ENCODE data around the gene ARID4B.

The ARID4B gene

DNA sequence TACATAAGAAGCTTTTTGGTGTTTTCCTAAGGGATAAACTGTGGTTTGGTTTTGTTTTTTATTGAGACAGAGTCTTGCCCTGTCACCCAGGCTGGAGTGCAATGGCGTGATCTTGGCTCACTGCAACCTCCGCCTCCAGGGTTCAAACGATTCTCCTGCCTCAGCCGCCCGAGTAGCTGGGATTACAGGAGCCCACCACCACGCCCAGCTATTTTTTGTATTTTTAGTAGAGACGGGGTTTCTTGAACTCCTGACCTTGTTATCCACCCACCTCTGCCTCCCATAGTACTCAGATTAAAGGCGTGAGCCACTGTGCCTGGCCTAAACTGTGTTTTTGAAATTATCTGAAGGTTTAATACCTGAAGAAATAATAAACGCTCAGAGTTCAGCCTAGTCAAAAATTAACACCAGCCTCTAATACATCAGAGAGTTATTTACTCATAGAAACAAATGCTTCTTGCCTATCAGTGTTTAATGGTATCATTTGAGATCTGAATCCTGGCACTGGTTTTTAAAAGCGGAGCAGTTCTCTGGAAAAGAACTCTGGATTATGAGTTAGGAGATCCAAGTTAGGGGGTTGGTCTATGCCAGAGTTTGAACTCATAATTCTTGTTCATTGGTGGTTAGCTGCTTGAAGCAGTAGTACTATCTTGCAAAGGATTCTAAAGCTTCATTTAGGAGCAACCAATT is 28.7 kb downstream of the ARID4B start:
- Histone ChIP-seq H3K4me2 (ENCODE audit: insufficient read depth, low read length) (peak overlapping the region; percentile 48), H3K9me3 (ENCODE audit: insufficient read depth, low read length, severe bottlenecking) (peaks cover 11% of the 10 kb centered on the region), H3K27me3 (ENCODE audit: insufficient read depth, low read length, poor library complexity) (no peaks in the 10 kb centered on the region), H3K4me1 (ENCODE audit: insufficient read depth, low read length) (peaks cover 89% of the 10 kb centered on the region), H3K27ac (ENCODE audit: low read length) (peak overlapping the region; percentile 77), H3K36me3 (ENCODE audit: insufficient read depth, low read length) (peaks cover 11% of the 10 kb centered on the region), H3K79me2 (ENCODE audit: insufficient read depth, low read length) (peaks cover 95% of the 10 kb centered on the region), H2AFZ (ENCODE audit: low read depth, low read length) (no peak overlapping the region), H4K20me1 (ENCODE audit: insufficient read depth, low read length) (peaks cover 10% of the 10 kb centered on the region), H3K9ac (ENCODE audit: low read depth, low read length) (peak overlapping the region; percentile 29), H3K4me3 (ENCODE audit: low read depth in 1 of 2, low read length in 2 of 2) (peak overlapping the region in 1 of 2 experiments; percentile 4; a peak in 1 of 4 replicates)
- DNase-seq (no peak), ATAC-seq (ENCODE audit: insufficient read depth, low read depth) (peak; percentile 6; the same call in 2 of the 3 replicates)
- TF ChIP-seq EZH2 (IDR thresholded peaks at IDR 0.05; ENCODE audit: borderline replicate concordance, low read depth, low read length, severe bottlenecking), result no peak
- TF ChIP-seq CTCF (IDR thresholded peaks at IDR 0.05; ENCODE audit: borderline replicate concordance, extremely low read depth, low read length, poor library complexity, severe bottlenecking), result no peak

DNA sequence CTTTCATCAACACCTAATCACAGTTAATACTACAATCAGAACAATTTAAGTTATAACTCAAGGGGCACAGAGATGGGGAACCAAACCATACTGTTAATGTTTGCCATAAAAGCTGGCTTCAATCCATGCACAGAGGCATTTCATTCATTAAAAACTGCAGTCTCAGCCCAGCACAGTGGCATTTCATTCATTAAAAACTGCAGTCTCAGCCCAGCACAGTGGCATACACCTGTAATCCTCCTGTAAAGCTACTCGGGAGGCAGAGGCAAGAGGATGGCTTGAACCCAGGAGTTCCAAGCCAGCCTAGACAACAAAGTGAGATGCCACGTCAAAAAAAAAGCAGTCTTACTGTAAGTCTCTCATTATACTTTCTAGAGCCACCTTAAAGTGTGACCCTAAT is 29.2 kb downstream of the ARID4B start:
- Histone ChIP-seq H4K20me1 (ENCODE audit: insufficient read depth, low read length) (peaks cover 4% of the 10 kb centered on the region; the same call in 1 of the 2 replicates), H3K27me3 (ENCODE audit: insufficient read depth, low read length, poor library complexity) (no peaks in the 10 kb centered on the region), H3K4me2 (ENCODE audit: insufficient read depth, low read length) (peak overlapping the region; percentile 48), H3K9ac (ENCODE audit: low read depth, low read length) (peak overlapping the region; percentile 29), H3K27ac (ENCODE audit: low read length) (peak overlapping the region; percentile 77), H3K4me3 (ENCODE audit: low read depth in 1 of 2, low read length in 2 of 2) (peak overlapping the region in 1 of 2 experiments; percentile 4; a peak in 2 of 4 replicates), H3K79me2 (ENCODE audit: insufficient read depth, low read length) (peaks cover 95% of the 10 kb centered on the region), H3K36me3 (ENCODE audit: insufficient read depth, low read length) (peaks cover 7% of the 10 kb centered on the region; the same call in 1 of the 2 replicates), H2AFZ (ENCODE audit: low read depth, low read length) (no peak overlapping the region), H3K4me1 (ENCODE audit: insufficient read depth, low read length) (peaks cover 85% of the 10 kb centered on the region), H3K9me3 (ENCODE audit: insufficient read depth, low read length, severe bottlenecking) (peaks cover 11% of the 10 kb centered on the region)
- TF ChIP-seq EZH2 (IDR thresholded peaks at IDR 0.05; ENCODE audit: borderline replicate concordance, low read depth, low read length, severe bottlenecking), result no peak
- TF ChIP-seq CTCF (IDR thresholded peaks at IDR 0.05; ENCODE audit: borderline replicate concordance, extremely low read depth, low read length, poor library complexity, severe bottlenecking), result no peak
- peak; percentile 41 for DNase-seq
- ATAC-seq (ENCODE audit: insufficient read depth, low read depth), result peak; percentile 49

DNA sequence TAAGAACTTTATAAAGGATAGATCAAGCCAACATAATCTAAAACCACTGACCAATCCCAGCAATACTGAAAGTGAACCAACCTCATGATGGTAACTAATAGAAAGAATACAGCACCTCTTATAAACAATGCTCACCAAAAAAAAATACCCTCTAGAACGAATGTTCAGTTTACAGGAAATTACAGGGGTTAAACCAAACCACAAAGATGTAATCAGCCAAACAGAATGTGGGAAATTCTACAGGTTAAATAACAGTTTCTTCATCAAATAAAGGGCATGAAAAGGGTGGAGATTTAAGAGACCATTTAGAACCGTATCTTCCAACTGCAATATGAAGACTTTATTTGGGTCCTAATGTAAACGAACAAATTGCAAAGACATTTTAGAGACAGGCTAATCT is 30.4 kb downstream of the ARID4B start:
- peak overlapping the region; percentile 12; the same call in 1 of the 2 replicates for H2AFZ ChIP-seq (ENCODE audit: low read depth, low read length)
- H3K9ac ChIP-seq (ENCODE audit: low read depth, low read length), result peak overlapping the region; percentile 56
- H3K4me1 ChIP-seq (ENCODE audit: insufficient read depth, low read length), result peaks cover 82% of the 10 kb centered on the region
- H3K27ac ChIP-seq (ENCODE audit: low read length), result peak overlapping the region; percentile 93
- H3K4me3 ChIP-seq (ENCODE audit: low read depth in 1 of 2, low read length in 2 of 2), result peak overlapping the region; percentile 2 to 47; a peak in 3 of 4 replicates
- ATAC-seq (ENCODE audit: insufficient read depth, low read depth) (peak; percentile 87), DNase-seq (no peak)
- H3K4me2 ChIP-seq (ENCODE audit: insufficient read depth, low read length), result peak overlapping the region; percentile 68
- H3K9me3 ChIP-seq (ENCODE audit: insufficient read depth, low read length, severe bottlenecking), result peaks cover 11% of the 10 kb centered on the region
- H4K20me1 ChIP-seq (ENCODE audit: insufficient read depth, low read length), result no peaks in the 10 kb centered on the region; the same call in 1 of the 2 replicates
- H3K79me2 ChIP-seq (ENCODE audit: insufficient read depth, low read length), result peaks cover 95% of the 10 kb centered on the region
- 0 out of 2 replicates have a peak, but pooled peaks cover 3% of the 10 kb centered on the region for H3K36me3 ChIP-seq (ENCODE audit: insufficient read depth, low read length)
- TF ChIP-seq CTCF (IDR thresholded peaks at IDR 0.05; ENCODE audit: borderline replicate concordance, extremely low read depth, low read length, poor library complexity, severe bottlenecking) (no peak), EZH2 (IDR thresholded peaks at IDR 0.05; ENCODE audit: borderline replicate concordance, low read depth, low read length, severe bottlenecking) (no peak)
- H3K27me3 ChIP-seq (ENCODE audit: insufficient read depth, low read length, poor library complexity), result no peaks in the 10 kb centered on the region

All from DND-41 (cell line).